ENCODE data around the gene STX2.
"Not testable (repeated sequence)": the region's sequence is repeated elsewhere in the genome, so short reads cannot be mapped to it uniquely, and the experiment has no call there.

Gene STX2

GRCh38 chr12:130783110-130783715, 55.8 kb downstream of the STX2 start:
- DNase-seq: no peak
- Histone ChIP-seq H3K4me1 (ENCODE audit: low read length) (no peaks in the 10 kb centered on the region), H4K20me1 (ENCODE audit: insufficient read depth, low read length) (no peaks in the 10 kb centered on the region), H3K9me2 (replicated peaks; ENCODE audit: insufficient read depth, low read length) (no peaks in the 10 kb centered on the region), H3K9ac (ENCODE audit: low read length) (no peak overlapping the region), H3K4me3 (ENCODE audit: low read length) (no peak overlapping the region), H3K27ac (ENCODE audit: low read length) (no peak overlapping the region), H3K4me2 (ENCODE audit: low read depth, low read length) (no peak overlapping the region), H3F3A (ENCODE audit: insufficient read depth, low read length) (no peaks in the 10 kb centered on the region), H3K9me3 (replicated peaks; ENCODE audit: insufficient read depth, low read length) (no peaks in the 10 kb centered on the region), H3K36me3 (replicated peaks; ENCODE audit: insufficient read depth, low read length) (no peaks in the 10 kb centered on the region), H3K79me2 (ENCODE audit: low read length) (no peaks in the 10 kb centered on the region), H2AFZ (ENCODE audit: low read length) (no peak overlapping the region), H3K27me3 (replicated peaks; ENCODE audit: insufficient read depth, low read length) (no peaks in the 10 kb centered on the region)
- TF ChIP-seq CTCF (IDR thresholded peaks at IDR 0.05; ENCODE audit: low read length) (no peak), EZH2phosphoT487 (IDR thresholded peaks at IDR 0.05; ENCODE audit: low read length) (no peak), EZH2 (optimal IDR thresholded peaks at IDR 0.05; ENCODE audit: low read depth, low read length) (no peak)

GRCh38 chr12:130782245-130782644, 56.8 kb downstream of the STX2 start:
- not testable (repeated sequence) for H3K4me2 ChIP-seq (ENCODE audit: low read depth, low read length); H3K27ac ChIP-seq (ENCODE audit: low read length); H2AFZ ChIP-seq (ENCODE audit: low read length); H3K9me2 ChIP-seq (replicated peaks; ENCODE audit: insufficient read depth, low read length); H3K9me3 ChIP-seq (replicated peaks; ENCODE audit: insufficient read depth, low read length); H3F3A ChIP-seq (ENCODE audit: insufficient read depth, low read length); H3K4me3 ChIP-seq (ENCODE audit: low read length); H3K4me1 ChIP-seq (ENCODE audit: low read length); H3K36me3 ChIP-seq (replicated peaks; ENCODE audit: insufficient read depth, low read length); H3K27me3 ChIP-seq (replicated peaks; ENCODE audit: insufficient read depth, low read length); H3K79me2 ChIP-seq (ENCODE audit: low read length); H4K20me1 ChIP-seq (ENCODE audit: insufficient read depth, low read length); H3K9ac ChIP-seq (ENCODE audit: low read length); DNase-seq

- no peaks in the 10 kb centered on the region for H3K79me2 ChIP-seq (ENCODE audit: low read length)
- H3K27me3 ChIP-seq (replicated peaks; ENCODE audit: insufficient read depth, low read length): 0 out of 2 replicates have a peak, but pooled peaks cover 4% of the 10 kb centered on the region
- no peak overlapping the region for H2AFZ ChIP-seq (ENCODE audit: low read length)
- no peak overlapping the region for H3K4me2 ChIP-seq (ENCODE audit: low read depth, low read length)
- H4K20me1 ChIP-seq (ENCODE audit: insufficient read depth, low read length): no peaks in the 10 kb centered on the region
- H3K4me1 ChIP-seq (ENCODE audit: low read length): no peaks in the 10 kb centered on the region
- no peaks in the 10 kb centered on the region for H3K36me3 ChIP-seq (replicated peaks; ENCODE audit: insufficient read depth, low read length)
- no peaks in the 10 kb centered on the region for H3F3A ChIP-seq (ENCODE audit: insufficient read depth, low read length)
- TF ChIP-seq CTCF (IDR thresholded peaks at IDR 0.05; ENCODE audit: low read length): no peak
- DNase-seq: no peak
- H3K4me3 ChIP-seq (ENCODE audit: low read length): no peak overlapping the region
- H3K9ac ChIP-seq (ENCODE audit: low read length): no peak overlapping the region
- H3K27ac ChIP-seq (ENCODE audit: low read length): no peak overlapping the region
- no peaks in the 10 kb centered on the region for H3K9me3 ChIP-seq (replicated peaks; ENCODE audit: insufficient read depth, low read length)
- H3K9me2 ChIP-seq (replicated peaks; ENCODE audit: insufficient read depth, low read length): no peaks in the 10 kb centered on the region
These were observed 58.0 kb downstream of the STX2 start for GRCh38 chr12:130780880-130781575.

GRCh38 chr12:130780325-130780724, 58.7 kb downstream of the STX2 start:
- H3K79me2 ChIP-seq (ENCODE audit: low read length): no peaks in the 10 kb centered on the region
- peaks cover 8% of the 10 kb centered on the region; the same call in 1 of the 2 replicates for H3K27me3 ChIP-seq (replicated peaks; ENCODE audit: insufficient read depth, low read length)
- TF ChIP-seq CTCF (IDR thresholded peaks at IDR 0.05; ENCODE audit: low read length) (no peak), EZH2 (optimal IDR thresholded peaks at IDR 0.05; ENCODE audit: low read depth, low read length) (no peak), EZH2phosphoT487 (IDR thresholded peaks at IDR 0.05; ENCODE audit: low read length) (no peak)
- no peak for DNase-seq
- no peaks in the 10 kb centered on the region for H4K20me1 ChIP-seq (ENCODE audit: insufficient read depth, low read length)
- no peak overlapping the region for H3K27ac ChIP-seq (ENCODE audit: low read length)
- H3K36me3 ChIP-seq (replicated peaks; ENCODE audit: insufficient read depth, low read length): no peaks in the 10 kb centered on the region
- no peak overlapping the region for H2AFZ ChIP-seq (ENCODE audit: low read length)
- no peaks in the 10 kb centered on the region for H3K9me3 ChIP-seq (replicated peaks; ENCODE audit: insufficient read depth, low read length)
- H3K4me3 ChIP-seq (ENCODE audit: low read length): no peak overlapping the region
- H3F3A ChIP-seq (ENCODE audit: insufficient read depth, low read length): no peaks in the 10 kb centered on the region
- H3K4me2 ChIP-seq (ENCODE audit: low read depth, low read length): no peak overlapping the region
- H3K9me2 ChIP-seq (replicated peaks; ENCODE audit: insufficient read depth, low read length): no peaks in the 10 kb centered on the region
- no peak overlapping the region for H3K9ac ChIP-seq (ENCODE audit: low read length)
- no peaks in the 10 kb centered on the region for H3K4me1 ChIP-seq (ENCODE audit: low read length)
